ENCODE measurements around the gene ATP13A5. TPM values are rescaled to one million over a fixed set of nuclear protein-coding genes. Genes with fewer than 3 reads are reported as not detected.

ATP13A5 gene
- total RNA-seq, 1 experiment from 2014 or later = not detected

- H3K27me3 Mint-ChIP-seq (ENCODE audit: low read depth) = no peaks in the 10 kb centered on the region
- no peaks in the 10 kb centered on the region for H3K9me3 Mint-ChIP-seq
Observed at GRCh38 chr3:193262707-193263106, 115.8 kb downstream of the ATP13A5 start.

More at GRCh38 chr3:193262707-193263106, 115.8 kb downstream of the ATP13A5 start:
- H3K36me3 Mint-ChIP-seq (ENCODE audit: insufficient read depth in 1 of 3, low read depth in 3 of 3) = peaks cover 0 to 7% (median 0%) of the 10 kb centered on the region in 3 experiments; a peak in 4 of 7 replicates
- no peak overlapping the region for H3K27ac ChIP-seq (ENCODE audit: insufficient read length, low read depth, low read length)
- H2AK5ac ChIP-seq (ENCODE audit: insufficient read length, low read length) = no peak overlapping the region
- no peak overlapping the region for H4K5ac ChIP-seq (ENCODE audit: insufficient read length, low read depth, low read length)
- H2BK15ac ChIP-seq (ENCODE audit: low read depth, low read length) = no peak overlapping the region
- H3K18ac ChIP-seq (ENCODE audit: insufficient read length, low read depth, low read length) = no peak overlapping the region
- no peak overlapping the region for H2BK120ac ChIP-seq (ENCODE audit: low read depth, low read length, poor library complexity, severe bottlenecking)
- H3K27me3 ChIP-seq (ENCODE audit: insufficient read depth, low read length) = no peaks in the 10 kb centered on the region
- H3K4me3 Mint-ChIP-seq = no peak overlapping the region
- no peaks in the 10 kb centered on the region for H4K20me1 ChIP-seq (ENCODE audit: control insufficient read depth, insufficient read depth, insufficient read length)
- H3K56ac ChIP-seq (ENCODE audit: insufficient read length, low read depth, low read length) = no peak overlapping the region
- no peaks in the 10 kb centered on the region for H3K79me2 ChIP-seq (ENCODE audit: insufficient read depth, low read length)
- no peak for DNase-seq
- H3K27ac Mint-ChIP-seq = no peak overlapping the region
- no peak overlapping the region for H3K9ac ChIP-seq (ENCODE audit: extremely low read depth, insufficient read length, low read length)
- no peaks in the 10 kb centered on the region for H3K4me1 Mint-ChIP-seq
- H4K8ac ChIP-seq (replicated peaks; ENCODE audit: insufficient read length, low read depth, low read length) = no peak overlapping the region
- WGBS (ENCODE audit: extremely low coverage, insufficient read length, low lambda C conversion rate) = no CpG with 5 or more reads among the region's 5 CpGs
- H3K14ac ChIP-seq (ENCODE audit: insufficient read depth, low read length) = no peak overlapping the region
- H3K23me2 ChIP-seq (ENCODE audit: insufficient read length, low read depth, low read length, poor library complexity, severe bottlenecking) = no peaks in the 10 kb centered on the region
- H2AFZ ChIP-seq (ENCODE audit: low read length) = no peak overlapping the region
- TF ChIP-seq CTCF (conservative IDR thresholded peaks at IDR 0.05) = no peak; the same call in 1 of the 3 replicates
- H2BK20ac ChIP-seq (ENCODE audit: low read depth, low read length, poor library complexity, severe bottlenecking) = no peak overlapping the region
- no peak overlapping the region for H3K23ac ChIP-seq (ENCODE audit: insufficient read length, low read depth, low read length)
- no peak overlapping the region for H2BK5ac ChIP-seq (ENCODE audit: insufficient read length, low read length)
- H3K4ac ChIP-seq (ENCODE audit: low read depth, low read length) = no peak overlapping the region
- H2BK12ac ChIP-seq (ENCODE audit: insufficient read length, low read depth, low read length) = no peak overlapping the region
- H3K9me3 ChIP-seq (ENCODE audit: control insufficient read depth, low read depth, low read length) = no peaks in the 10 kb centered on the region
- H3K4me1 ChIP-seq (ENCODE audit: insufficient read depth, low read length) = no peaks in the 10 kb centered on the region
- no peak overlapping the region for H3T11ph ChIP-seq (ENCODE audit: low read length)
- no peak overlapping the region for H3K4me2 ChIP-seq (ENCODE audit: insufficient read depth, insufficient read length, low read length)
- no peaks in the 10 kb centered on the region for H3K79me1 ChIP-seq (ENCODE audit: insufficient read depth, low read depth, low read length, poor library complexity, severe bottlenecking)
- H4K91ac ChIP-seq (ENCODE audit: insufficient read length, low read depth, low read length) = no peak overlapping the region
